ENCODE results near the gene PARD3. TPM values are rescaled to one million over a fixed set of nuclear protein-coding genes. Genes with fewer than 3 reads are reported as not detected.

The PARD3 gene
- total and polyA plus RNA-seq, 2 experiments from 2014 or later, result 6.3 to 21.2 TPM

DNA sequence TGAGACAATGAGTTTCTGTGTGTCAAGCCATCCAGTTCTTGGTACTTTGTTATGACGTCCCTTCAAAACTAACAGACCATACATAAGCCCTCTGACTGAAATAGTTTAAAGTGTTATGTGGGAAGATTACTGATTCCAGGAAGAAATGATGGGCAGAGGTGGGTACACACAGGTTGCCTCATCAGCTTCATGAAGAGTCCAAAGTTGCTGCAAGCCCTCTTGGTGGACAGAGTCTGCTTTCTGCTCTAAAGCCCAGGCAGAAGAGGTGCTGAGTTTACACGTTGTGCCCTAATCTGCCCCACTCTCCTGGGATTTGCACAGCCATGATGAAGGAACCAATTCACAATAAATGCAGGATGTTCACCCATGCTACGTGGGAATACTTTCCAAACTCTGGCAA is 187.4 kb downstream of the PARD3 start:
- Histone ChIP-seq H2AFZ (no peak overlapping the region), H3K9ac (no peak overlapping the region), H4K20me1 (ENCODE audit: insufficient read depth) (no peaks in the 10 kb centered on the region), H3K79me2 (ENCODE audit: insufficient read depth) (no peaks in the 10 kb centered on the region), H3K9me2 (ENCODE audit: insufficient read depth) (no peaks in the 10 kb centered on the region), H3F3A (ENCODE audit: insufficient read depth) (no peaks in the 10 kb centered on the region), H3K4me2 (ENCODE audit: unreplicated experiment) (no peak overlapping the region), H3K27me3 (replicated peaks; ENCODE audit: insufficient read depth) (no peaks in the 10 kb centered on the region), H3K27ac (no peak overlapping the region), H3K4me3 (no peak overlapping the region), H3K4me1 (ENCODE audit: insufficient read depth) (peaks cover 7% of the 10 kb centered on the region; the same call in 1 of the 2 replicates), H3K36me3 (ENCODE audit: low read depth) (no peaks in the 10 kb centered on the region), H3K9me3 (ENCODE audit: low read depth) (no peaks in the 10 kb centered on the region)
- TF ChIP-seq EZH2 (IDR thresholded peaks at IDR 0.05; ENCODE audit: insufficient read depth, poor library complexity, severe bottlenecking) (no peak), EZH2phosphoT487 (IDR thresholded peaks at IDR 0.05; ENCODE audit: insufficient read depth, low read depth) (no peak)
- in situ Hi-C loops (cut with MboI), result loop anchor here (25.0 kb wide), 2 partner anchors 1415 to 1840 kb away; no protein-coding TSS in a partner anchor
- WGBS, 2 experiments (ENCODE audit: low coverage in 1 of 2, low lambda C conversion rate in 2 of 2, missing lambda C conversion rate in 2 of 2), result 85 to 87% methylated on average over 3 of the region's 3 CpGs
- DNase-seq, result no peak

DNA sequence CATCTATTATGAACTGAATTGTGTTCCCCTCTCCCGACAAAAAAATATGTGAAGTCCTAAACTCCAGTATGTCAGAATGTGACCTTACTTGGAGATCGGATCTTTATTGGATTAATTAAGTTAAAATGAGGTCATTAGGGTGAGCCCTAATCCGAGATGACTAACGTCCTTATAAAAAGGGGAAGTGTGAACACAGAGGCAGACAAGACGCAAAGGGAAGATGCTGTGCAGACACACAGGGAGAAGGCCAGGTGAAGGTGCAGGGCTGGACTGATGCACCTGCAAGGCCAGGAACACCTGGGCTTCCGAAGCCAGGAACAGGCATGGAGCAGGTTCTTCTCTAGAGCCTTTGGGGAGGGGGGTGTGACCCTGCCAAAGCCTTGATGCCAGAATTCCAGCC is 187.8 kb downstream of the PARD3 start:
- H4K20me1 ChIP-seq (ENCODE audit: insufficient read depth), result no peaks in the 10 kb centered on the region

DNA sequence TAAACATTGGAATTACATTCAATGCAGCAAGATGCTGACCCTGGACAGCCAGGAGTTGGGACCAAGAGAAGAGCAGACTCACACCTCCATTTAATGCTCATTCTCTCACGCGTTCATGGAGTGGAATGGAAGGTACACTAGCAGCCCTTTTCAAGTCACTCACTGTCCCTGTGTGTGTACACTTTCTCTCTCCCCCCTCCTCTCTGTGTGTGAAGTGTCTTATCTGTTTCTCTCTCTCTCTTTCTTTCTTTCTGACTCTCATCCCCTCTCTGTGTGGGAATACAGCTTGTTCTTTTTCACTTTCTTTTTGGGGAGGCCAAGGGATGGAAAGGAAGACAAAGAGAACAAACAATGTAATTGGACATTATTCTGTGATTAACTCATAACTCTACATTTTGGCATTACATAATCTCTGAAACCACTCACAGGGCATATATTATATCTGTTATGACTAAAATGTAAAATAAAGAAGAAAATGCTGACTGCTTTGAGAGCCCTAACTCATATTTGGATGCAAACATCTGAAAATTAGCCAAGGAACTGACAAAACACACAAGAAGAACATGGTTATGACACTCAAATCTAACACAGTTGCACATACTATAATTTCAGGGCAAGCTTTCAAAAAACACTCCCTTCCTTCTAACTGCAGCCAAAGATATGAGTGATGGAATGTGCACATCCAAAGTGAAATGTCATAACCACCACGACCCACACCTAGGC is 188.8 kb downstream of the PARD3 start:
- no peaks in the 10 kb centered on the region for H3K36me3 ChIP-seq (ENCODE audit: low read depth)
- H3F3A ChIP-seq (ENCODE audit: insufficient read depth), result no peaks in the 10 kb centered on the region
- H3K9me2 ChIP-seq (ENCODE audit: insufficient read depth), result no peaks in the 10 kb centered on the region
- peaks cover 7% of the 10 kb centered on the region; the same call in 1 of the 2 replicates for H3K4me1 ChIP-seq (ENCODE audit: insufficient read depth)
- no peaks in the 10 kb centered on the region for H4K20me1 ChIP-seq (ENCODE audit: insufficient read depth)
- 75 to 79% methylated on average over 3 of the region's 3 CpGs for WGBS, 2 experiments (ENCODE audit: low coverage in 1 of 2, low lambda C conversion rate in 2 of 2, missing lambda C conversion rate in 2 of 2)
- no peak overlapping the region for H3K27ac ChIP-seq
- H3K4me3 ChIP-seq, result no peak overlapping the region
- in situ Hi-C loops (cut with MboI), result loop anchor here (25.0 kb wide), 2 partner anchors 1414 to 1839 kb away; no protein-coding TSS in a partner anchor
- H3K4me2 ChIP-seq (ENCODE audit: unreplicated experiment), result no peak overlapping the region
- no peak overlapping the region for H2AFZ ChIP-seq
- no peak for DNase-seq
- no peaks in the 10 kb centered on the region for H3K9me3 ChIP-seq (ENCODE audit: low read depth)
- no peak for TF ChIP-seq EZH2phosphoT487 (IDR thresholded peaks at IDR 0.05; ENCODE audit: insufficient read depth, low read depth)
- TF ChIP-seq EZH2 (IDR thresholded peaks at IDR 0.05; ENCODE audit: insufficient read depth, poor library complexity, severe bottlenecking), result no peak
- no peak overlapping the region for H3K9ac ChIP-seq
- 0 out of 2 replicates have a peak, but pooled peaks cover 6% of the 10 kb centered on the region for H3K79me2 ChIP-seq (ENCODE audit: insufficient read depth)
- H3K27me3 ChIP-seq (replicated peaks; ENCODE audit: insufficient read depth), result no peaks in the 10 kb centered on the region

More for the DNA sequence above, 187.8 kb downstream of the PARD3 start:
- no peak overlapping the region for H3K4me2 ChIP-seq (ENCODE audit: unreplicated experiment)
- no peak for TF ChIP-seq EZH2phosphoT487 (IDR thresholded peaks at IDR 0.05; ENCODE audit: insufficient read depth, low read depth)
- TF ChIP-seq EZH2 (IDR thresholded peaks at IDR 0.05; ENCODE audit: insufficient read depth, poor library complexity, severe bottlenecking), result no peak
- H3K9me3 ChIP-seq (ENCODE audit: low read depth), result no peaks in the 10 kb centered on the region
- in situ Hi-C loops (cut with MboI), result loop anchor here (25.0 kb wide), 2 partner anchors 1415 to 1840 kb away; no protein-coding TSS in a partner anchor
- H2AFZ ChIP-seq, result no peak overlapping the region
- H3K4me1 ChIP-seq (ENCODE audit: insufficient read depth), result peaks cover 7% of the 10 kb centered on the region; the same call in 1 of the 2 replicates
- no peak for DNase-seq
- no peak overlapping the region for H3K9ac ChIP-seq
- no peak overlapping the region for H3K4me3 ChIP-seq
- H3K79me2 ChIP-seq (ENCODE audit: insufficient read depth), result 0 out of 2 replicates have a peak, but pooled peaks cover 2% of the 10 kb centered on the region
- no peaks in the 10 kb centered on the region for H3K27me3 ChIP-seq (replicated peaks; ENCODE audit: insufficient read depth)
- no peaks in the 10 kb centered on the region for H3K9me2 ChIP-seq (ENCODE audit: insufficient read depth)
- WGBS, 2 experiments (ENCODE audit: low coverage in 1 of 2, low lambda C conversion rate in 2 of 2, missing lambda C conversion rate in 2 of 2), result 79 to 81% methylated on average over 6 of the region's 6 CpGs
- H3K36me3 ChIP-seq (ENCODE audit: low read depth), result no peaks in the 10 kb centered on the region
- H3F3A ChIP-seq (ENCODE audit: insufficient read depth), result no peaks in the 10 kb centered on the region
- H3K27ac ChIP-seq, result no peak overlapping the region

DNA sequence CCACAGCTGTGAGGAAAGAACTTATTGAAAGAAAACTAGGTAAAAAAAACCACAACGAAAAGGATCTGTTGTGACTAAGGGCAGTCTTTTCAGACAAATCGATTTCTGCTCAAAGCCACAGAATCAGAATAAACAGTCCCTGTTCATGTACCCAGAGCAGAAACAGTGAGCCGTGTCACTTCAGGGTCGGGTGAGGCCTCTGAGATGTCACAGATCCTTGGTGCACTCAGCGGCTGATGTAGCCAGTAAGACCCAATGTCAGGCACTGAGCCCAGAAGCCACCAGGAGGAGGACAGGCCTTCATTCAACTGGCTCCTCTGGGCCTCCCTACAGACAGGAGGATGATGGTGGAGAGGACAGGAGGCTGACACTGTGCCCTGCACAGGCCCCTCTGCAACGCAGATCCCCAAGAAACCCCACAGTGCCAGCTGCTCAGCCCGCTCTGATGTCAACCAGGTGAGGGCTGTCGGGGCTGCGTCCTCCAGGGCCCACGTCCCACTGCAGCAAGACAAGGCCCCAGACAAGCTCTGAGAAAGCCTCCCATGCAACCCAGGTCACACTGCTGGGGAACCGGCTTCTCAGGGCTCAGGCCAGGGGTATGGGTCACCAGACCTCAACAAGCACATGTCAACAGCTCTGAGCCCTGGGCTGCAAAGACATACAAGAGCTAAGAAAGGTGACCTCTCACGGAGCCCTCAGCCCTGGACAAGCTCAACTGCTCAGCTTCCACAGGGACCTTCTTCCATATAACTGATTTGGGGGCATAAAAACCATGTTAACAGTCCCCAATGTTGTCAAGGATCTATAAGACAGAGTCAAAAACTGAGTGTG is 190.6 kb downstream of the PARD3 start:
- in situ Hi-C loops (cut with MboI), result loop anchor here (25.0 kb wide), 2 partner anchors 1412 to 1837 kb away; no protein-coding TSS in a partner anchor
- TF ChIP-seq EZH2phosphoT487 (IDR thresholded peaks at IDR 0.05; ENCODE audit: insufficient read depth, low read depth) (no peak), EZH2 (IDR thresholded peaks at IDR 0.05; ENCODE audit: insufficient read depth, poor library complexity, severe bottlenecking) (no peak)

More for the DNA sequence above, 190.6 kb downstream of the PARD3 start:
- DNase-seq, result no peak
- Histone ChIP-seq H2AFZ (no peak overlapping the region), H3K27me3 (replicated peaks; ENCODE audit: insufficient read depth) (no peaks in the 10 kb centered on the region), H4K20me1 (ENCODE audit: insufficient read depth) (no peaks in the 10 kb centered on the region), H3K36me3 (ENCODE audit: low read depth) (no peaks in the 10 kb centered on the region), H3K4me2 (ENCODE audit: unreplicated experiment) (no peak overlapping the region), H3K9ac (no peak overlapping the region), H3K9me2 (ENCODE audit: insufficient read depth) (no peaks in the 10 kb centered on the region), H3K9me3 (ENCODE audit: low read depth) (no peaks in the 10 kb centered on the region), H3K27ac (no peak overlapping the region), H3K4me1 (ENCODE audit: insufficient read depth) (peaks cover 7% of the 10 kb centered on the region; the same call in 1 of the 2 replicates), H3K79me2 (ENCODE audit: insufficient read depth) (0 out of 2 replicates have a peak, but pooled peaks cover 12% of the 10 kb centered on the region), H3F3A (ENCODE audit: insufficient read depth) (no peaks in the 10 kb centered on the region), H3K4me3 (no peak overlapping the region)
- WGBS, 2 experiments (ENCODE audit: low coverage in 1 of 2, low lambda C conversion rate in 2 of 2, missing lambda C conversion rate in 2 of 2), result 92 to 94% methylated on average over 11 to 12 of the region's 12 CpGs
